ENCODE data around the gene MYO5C. TPM values are rescaled to one million over a fixed set of nuclear protein-coding genes. Genes with fewer than 3 reads are reported as not detected.

The MYO5C gene
- total and polyA plus RNA-seq, 2 of the 13 experiments (the other 11 are each of a cell fraction or from before 2014, with no cell fraction given), result 15.7 to 23.7 TPM

DNA sequence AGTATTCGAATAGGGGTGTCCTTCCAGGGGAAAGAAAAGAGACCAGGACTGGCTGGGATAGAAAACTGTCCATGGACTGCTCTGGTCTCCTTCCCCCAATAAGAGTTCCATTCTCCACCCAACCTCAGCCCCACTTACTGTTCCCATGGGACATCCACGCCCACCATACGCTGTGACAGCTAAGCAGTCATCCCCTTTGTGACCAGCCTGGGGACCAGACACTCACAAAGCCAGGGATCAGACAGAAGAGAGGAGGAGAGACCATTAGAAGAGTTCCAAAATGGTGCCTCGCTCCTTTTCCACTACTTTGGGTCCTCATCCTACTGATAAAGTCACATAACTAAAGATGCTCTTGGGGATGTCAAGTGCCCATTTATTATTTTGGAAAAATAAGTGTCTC lies 76.8 kb downstream of the MYO5C start (continued):
- no peak for TF ChIP-seq NPAS2 (CRISPR knock-in tag; IDR thresholded peaks at IDR 0.05; ENCODE audit: borderline replicate concordance)
- TF ChIP-seq ZNF510 (CRISPR knock-in tag; IDR thresholded peaks at IDR 0.05; ENCODE audit: low read depth), result no peak
- no peak for TF ChIP-seq ZFP36L2 (CRISPR knock-in tag; IDR thresholded peaks at IDR 0.05)
- TF ChIP-seq, protein P1, sequence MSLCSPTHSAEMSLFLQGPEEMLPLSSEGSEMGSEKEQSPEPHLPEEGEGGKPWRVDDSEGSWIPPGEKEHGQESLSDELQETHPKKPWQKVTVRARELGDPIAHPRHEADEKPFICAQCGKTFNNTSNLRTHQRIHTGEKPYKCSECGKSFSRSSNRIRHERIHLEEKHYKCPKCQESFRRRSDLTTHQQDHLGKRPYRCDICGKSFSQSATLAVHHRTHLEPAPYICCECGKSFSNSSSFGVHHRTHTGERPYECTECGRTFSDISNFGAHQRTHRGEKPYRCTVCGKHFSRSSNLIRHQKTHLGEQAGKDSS (CRISPR knock-in tag; IDR thresholded peaks at IDR 0.05; ENCODE audit: borderline replicate concordance, low read depth), result no peak

DNA sequence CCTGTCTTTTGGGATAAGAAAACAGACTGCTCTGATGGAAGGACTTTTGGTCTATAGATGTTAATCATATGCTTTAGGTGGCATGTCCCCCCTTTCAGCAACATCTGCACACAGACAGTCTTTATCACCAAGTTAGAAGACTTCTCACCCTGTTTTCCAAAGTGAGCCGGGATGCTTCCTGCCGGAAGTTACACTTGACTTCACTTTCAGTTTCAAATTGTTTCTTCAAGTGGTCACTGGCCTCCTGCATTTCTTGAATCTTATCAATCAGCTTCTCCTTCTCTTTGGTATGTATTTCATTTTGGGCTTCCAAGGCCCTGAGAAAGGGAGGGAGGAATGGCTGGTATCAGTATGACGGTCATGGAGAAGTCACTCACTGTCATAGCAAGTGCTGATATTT lies 77.2 kb downstream of the MYO5C start:
- Histone ChIP-seq H3K27me3 (ENCODE audit: control insufficient read depth in 1 of 2, insufficient read depth in 2 of 2, low read length in 2 of 2) (no peaks in the 10 kb centered on the region), H3K4me1 (ENCODE audit: insufficient read depth, low read length) (no peaks in the 10 kb centered on the region), H3K4me2 (ENCODE audit: low read depth, low read length) (no peak overlapping the region), H3K9me3 (ENCODE audit: low read length) (no peaks in the 10 kb centered on the region), H3K27ac (ENCODE audit: extremely low read length, insufficient read depth, low read length) (no peak overlapping the region), H3K36me3 (replicated peaks in 1 of 2; ENCODE audit: control insufficient read depth in 1 of 2, insufficient read depth in 2 of 2, low read length in 2 of 2) (peaks cover 19 to 81% of the 10 kb centered on the region in 2 experiments), H2AFZ (ENCODE audit: low read length) (no peak overlapping the region), H3K9ac (ENCODE audit: insufficient read depth, low read depth, low read length) (no peak overlapping the region), H4K20me1 (ENCODE audit: insufficient read depth, low read length) (no peaks in the 10 kb centered on the region), H3K79me2 (ENCODE audit: insufficient read depth, low read length) (no peaks in the 10 kb centered on the region), H3K4me3 (replicated peaks in 1 of 3; ENCODE audit: insufficient read depth in 1 of 3, low read depth in 2 of 3, low read length in 3 of 3) (no peak overlapping the region)
- TF ChIP-seq ZNF180 (CRISPR knock-in tag; IDR thresholded peaks at IDR 0.05; ENCODE audit: borderline replicate concordance, low read depth), result no peak
- no peak for TF ChIP-seq ZNF253 (CRISPR knock-in tag; IDR thresholded peaks at IDR 0.05; ENCODE audit: borderline replicate concordance)
- no peak for TF ChIP-seq SNRNP70 (IDR thresholded peaks at IDR 0.05; ENCODE audit: low read depth, low read length)
- no peak for TF ChIP-seq GATA4 (IDR thresholded peaks at IDR 0.05; ENCODE audit: borderline replicate concordance, low read depth)
- TF ChIP-seq NR2C2 (CRISPR knock-in tag; IDR thresholded peaks at IDR 0.05; ENCODE audit: borderline replicate concordance), result no peak
- no peak for TF ChIP-seq RELA (CRISPR knock-in tag; IDR thresholded peaks at IDR 0.05)
- TF ChIP-seq, protein P2, sequence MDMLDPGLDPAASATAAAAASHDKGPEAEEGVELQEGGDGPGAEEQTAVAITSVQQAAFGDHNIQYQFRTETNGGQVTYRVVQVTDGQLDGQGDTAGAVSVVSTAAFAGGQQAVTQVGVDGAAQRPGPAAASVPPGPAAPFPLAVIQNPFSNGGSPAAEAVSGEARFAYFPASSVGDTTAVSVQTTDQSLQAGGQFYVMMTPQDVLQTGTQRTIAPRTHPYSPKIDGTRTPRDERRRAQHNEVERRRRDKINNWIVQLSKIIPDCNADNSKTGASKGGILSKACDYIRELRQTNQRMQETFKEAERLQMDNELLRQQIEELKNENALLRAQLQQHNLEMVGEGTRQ (IDR thresholded peaks at IDR 0.05; ENCODE audit: low read depth, low read length), result no peak
- TF ChIP-seq, protein P2 (CRISPR knock-in tag; IDR thresholded peaks at IDR 0.05; ENCODE audit: borderline replicate concordance), result no peak
- no peak for TF ChIP-seq ZNF382 (CRISPR knock-in tag; IDR thresholded peaks at IDR 0.05; ENCODE audit: borderline replicate concordance)
- no peak for TF ChIP-seq ATRX (CRISPR knock-in tag; IDR thresholded peaks at IDR 0.05; ENCODE audit: borderline replicate concordance)
- no peak for TF ChIP-seq ZNF547 (CRISPR knock-in tag; IDR thresholded peaks at IDR 0.05)
- no peak for TF ChIP-seq ZNF775 (CRISPR knock-in tag; IDR thresholded peaks at IDR 0.05; ENCODE audit: borderline replicate concordance)
- TF ChIP-seq ZBTB38 (CRISPR knock-in tag; IDR thresholded peaks at IDR 0.05), result no peak
- TF ChIP-seq PHF21A (CRISPR knock-in tag; IDR thresholded peaks at IDR 0.05), result no peak
- no peak for TF ChIP-seq ZSCAN9 (CRISPR knock-in tag; IDR thresholded peaks at IDR 0.05; ENCODE audit: borderline replicate concordance)
- no peak for TF ChIP-seq NFYC (CRISPR knock-in tag; IDR thresholded peaks at IDR 0.05)
- no peak for TF ChIP-seq ZNF367 (CRISPR knock-in tag; IDR thresholded peaks at IDR 0.05; ENCODE audit: borderline replicate concordance)
- 98% methylated on average over 3 of the region's 3 CpGs for WGBS (ENCODE audit: low lambda C conversion rate)
- ChIA-PET CTCF (ENCODE audit: low intra/inter-chr PET ratio, low total read pairs) (no interaction called here), POLR2A (no interaction called here)
- ATAC-seq (no peak), FAIRE-seq (no peak), DNase-seq (ENCODE audit: low spot score) (no peak)
- in situ Hi-C loops (cut with HindIII; ENCODE audit: extremely low pct_ligation_motif_present, low pct_unique_long_range_greater_than_20kb), result no loop called here
- intact Hi-C loops (cut with micrococcal nuclease; ENCODE audit: unreplicated experiment), result no loop called here
- no TSS peak for BruUV-seq (replicated peaks)
